MM.1S (cell line): ENCODE data around the gene PARP12.

Experiments
- DNase-seq: peaks from one replicate; pipeline ENCODE4 v3.0.0-alpha.2; 2015
- H2AFZ ChIP-seq: fragments of 300-600 bp; sonication (generic); 2 replicates; pipeline ENCODE4 v1.6.0; 2016; ENCODE audit warnings: antibody characterized with exemption, low read length
- H3F3A ChIP-seq: fragments of 300-600 bp; sonication (generic); 2 replicates; pipeline ENCODE4 v1.6.1; 2016; ENCODE audit warnings: mild to moderate bottlenecking, antibody characterized with exemption, low read length, moderate library complexity, mixed read lengths; ENCODE audit not compliant: insufficient read depth
- H3K27ac ChIP-seq: fragments of 300-600 bp; sonication (generic); 2 replicates; pipeline ENCODE4 v1.5.1; 2016; ENCODE audit warnings: mild to moderate bottlenecking, low read length
- H3K27me3 ChIP-seq: fragments of 300-600 bp; sonication (generic); replicated peaks from 2 replicates; pipeline ENCODE4 v1.6.0; 2016; ENCODE audit warnings: low read length; ENCODE audit not compliant: insufficient read depth
- H3K36me3 ChIP-seq: fragments of 300-600 bp; sonication (generic); replicated peaks from 2 replicates; pipeline ENCODE4 v1.6.1; 2016; ENCODE audit warnings: mild to moderate bottlenecking, low read length, mixed read lengths; ENCODE audit not compliant: insufficient read depth
- H3K4me1 ChIP-seq: fragments of 300-600 bp; sonication (generic); 2 replicates; pipeline ENCODE4 v1.6.1; 2016; ENCODE audit warnings: low read length, mixed read lengths
- H3K4me2 ChIP-seq: fragments of 300-600 bp; sonication (generic); 2 replicates; pipeline ENCODE4 v1.6.0; 2016; ENCODE audit warnings: low read depth, low read length
- H3K4me3 ChIP-seq: fragments of 300-600 bp; sonication (generic); 2 replicates; pipeline ENCODE4 v1.5.1; 2016; ENCODE audit warnings: low read length, mixed read lengths
- H3K79me2 ChIP-seq: fragments of 300-600 bp; sonication (generic); 2 replicates; pipeline ENCODE4 v1.6.1; 2016; ENCODE audit warnings: mixed run types, low read length, mixed read lengths
- H3K9ac ChIP-seq: fragments of 300-600 bp; sonication (generic); 2 replicates; pipeline ENCODE4 v1.6.1; 2016; ENCODE audit warnings: low read length, mixed read lengths
- H3K9me2 ChIP-seq: fragments of 300-600 bp; sonication (generic); replicated peaks from 2 replicates; pipeline ENCODE4 v1.6.1; 2016; ENCODE audit warnings: mild to moderate bottlenecking, low read length, mixed read lengths; ENCODE audit not compliant: insufficient read depth
- H3K9me3 ChIP-seq: fragments of 300-600 bp; sonication (generic); replicated peaks from 2 replicates; pipeline ENCODE4 v1.6.1; 2016; ENCODE audit warnings: mild to moderate bottlenecking, low read length, mixed read lengths; ENCODE audit not compliant: insufficient read depth
- H4K20me1 ChIP-seq: fragments of 300-600 bp; sonication (generic); 2 replicates; pipeline ENCODE4 v1.6.1; 2016; ENCODE audit warnings: mild to moderate bottlenecking, low read length, moderate library complexity, mixed read lengths; ENCODE audit not compliant: insufficient read depth
- CTCF ChIP-seq: fragments of 300-600 bp; sonication (generic); IDR thresholded peaks from 2 replicates; pipeline ENCODE4 v1.5.1; 2016; ENCODE audit warnings: antibody characterized with exemption, low read length, mixed read lengths
- EZH2 ChIP-seq: fragments of 300-600 bp; sonication (generic); optimal IDR thresholded peaks from 2 replicates; pipeline ENCODE3; 2017; ENCODE audit warnings: low read depth, mild to moderate bottlenecking, antibody characterized with exemption, low read length, mixed read lengths
- EZH2phosphoT487 ChIP-seq: fragments of 300-600 bp; sonication (generic); IDR thresholded peaks from 2 replicates; pipeline ENCODE4 v1.6.1; 2018; ENCODE audit warnings: antibody characterized with exemption, low read length

The PARP12 gene

GRCh38 chr7:140070546-140070945 is 7.8 kb upstream of the PARP12 start:
- no peak for DNase-seq
- Histone ChIP-seq H3K4me2 (no peak overlapping the region), H3K4me1 (no peaks in the 10 kb centered on the region), H3F3A (no peaks in the 10 kb centered on the region), H4K20me1 (no peaks in the 10 kb centered on the region), H2AFZ (no peak overlapping the region), H3K79me2 (no peaks in the 10 kb centered on the region), H3K36me3 (no peaks in the 10 kb centered on the region), H3K9me3 (peaks cover 5% of the 10 kb centered on the region; the same call in 1 of the 2 replicates), H3K9me2 (no peaks in the 10 kb centered on the region), H3K9ac (no peak overlapping the region), H3K4me3 (no peak overlapping the region), H3K27ac (no peak overlapping the region), H3K27me3 (no peaks in the 10 kb centered on the region)
- TF ChIP-seq CTCF, result no peak
- no peak for TF ChIP-seq EZH2phosphoT487
- no peak for TF ChIP-seq EZH2

GRCh38 chr7:140069298-140069949 is 6.7 kb upstream of the PARP12 start:
- H3K9me3 ChIP-seq, result peaks cover 5% of the 10 kb centered on the region; the same call in 1 of the 2 replicates
- no peaks in the 10 kb centered on the region for H3K27me3 ChIP-seq
- no peak overlapping the region for H3K4me3 ChIP-seq
- no peak overlapping the region for H3K4me2 ChIP-seq
- H3K27ac ChIP-seq, result no peak overlapping the region
- no peak overlapping the region for H3K9ac ChIP-seq
- no peaks in the 10 kb centered on the region for H3K36me3 ChIP-seq
- no peaks in the 10 kb centered on the region for H4K20me1 ChIP-seq
- no peak for TF ChIP-seq EZH2phosphoT487
- no peak for TF ChIP-seq EZH2
- no peak for TF ChIP-seq CTCF
- no peaks in the 10 kb centered on the region for H3K79me2 ChIP-seq
- DNase-seq, result no peak
- no peaks in the 10 kb centered on the region for H3K9me2 ChIP-seq
- no peaks in the 10 kb centered on the region for H3F3A ChIP-seq
- H3K4me1 ChIP-seq, result no peaks in the 10 kb centered on the region
- no peak overlapping the region for H2AFZ ChIP-seq

GRCh38 chr7:140068033-140068432 is 5.3 kb upstream of the PARP12 start:
- TF ChIP-seq EZH2phosphoT487 (no peak), EZH2 (no peak)
- no peak overlapping the region for H3K27ac ChIP-seq
- H4K20me1 ChIP-seq, result no peaks in the 10 kb centered on the region
- H3K4me3 ChIP-seq, result no peak overlapping the region
- H3K9ac ChIP-seq, result no peak overlapping the region
- H3F3A ChIP-seq, result no peaks in the 10 kb centered on the region
- no peaks in the 10 kb centered on the region; the same call in 1 of the 2 replicates for H3K27me3 ChIP-seq
- peaks cover 5% of the 10 kb centered on the region; the same call in 1 of the 2 replicates for H3K9me3 ChIP-seq
- H2AFZ ChIP-seq, result no peak overlapping the region
- H3K36me3 ChIP-seq, result no peaks in the 10 kb centered on the region
- DNase-seq, result no peak
- no peak overlapping the region for H3K4me2 ChIP-seq
- no peaks in the 10 kb centered on the region for H3K4me1 ChIP-seq
- H3K79me2 ChIP-seq, result no peaks in the 10 kb centered on the region
- H3K9me2 ChIP-seq, result no peaks in the 10 kb centered on the region

- Histone ChIP-seq H3K4me3 (no peak overlapping the region), H3K27ac (no peak overlapping the region), H3K9me3 (peaks cover 5% of the 10 kb centered on the region; the same call in 1 of the 2 replicates), H3K4me1 (no peaks in the 10 kb centered on the region), H3K9me2 (no peaks in the 10 kb centered on the region), H3K79me2 (no peaks in the 10 kb centered on the region), H4K20me1 (no peaks in the 10 kb centered on the region), H3F3A (no peaks in the 10 kb centered on the region), H3K27me3 (no peaks in the 10 kb centered on the region; the same call in 1 of the 2 replicates), H2AFZ (no peak overlapping the region), H3K36me3 (no peaks in the 10 kb centered on the region), H3K9ac (no peak overlapping the region), H3K4me2 (no peak overlapping the region)
- TF ChIP-seq EZH2phosphoT487, result no peak
- TF ChIP-seq CTCF, result no peak
- TF ChIP-seq EZH2, result no peak
- no peak for DNase-seq
Observed at GRCh38 chr7:140067052-140067451, 4.3 kb upstream of the PARP12 start.
